Rectal smooth muscle tissue (tissue), 1 donor: ENCODE results near the gene PRG3.

Source experiments
- H3K27ac ChIP-seq: one replicate; pipeline ENCODE4 v1.7.0; 2013; ENCODE audit warnings: low read depth, low read length, inconsistent platforms
- H3K27me3 ChIP-seq: one replicate; pipeline ENCODE4 v1.7.0; 2013; ENCODE audit warnings: low read length; ENCODE audit not compliant: control insufficient read depth, insufficient read depth
- H3K36me3 ChIP-seq: one replicate; pipeline ENCODE4 v1.7.0; 2013; ENCODE audit warnings: low read length; ENCODE audit not compliant: control insufficient read depth, insufficient read depth
- H3K4me1 ChIP-seq: one replicate; pipeline ENCODE4 v1.7.0; 2013; ENCODE audit warnings: low read length; ENCODE audit not compliant: control insufficient read depth, insufficient read depth
- H3K4me3 ChIP-seq: one replicate; pipeline ENCODE4 v1.7.0; 2013; ENCODE audit warnings: low read length
- H3K9ac ChIP-seq: one replicate; pipeline ENCODE4 v1.7.0; 2013; ENCODE audit warnings: low read length

PRG3 gene

DNA sequence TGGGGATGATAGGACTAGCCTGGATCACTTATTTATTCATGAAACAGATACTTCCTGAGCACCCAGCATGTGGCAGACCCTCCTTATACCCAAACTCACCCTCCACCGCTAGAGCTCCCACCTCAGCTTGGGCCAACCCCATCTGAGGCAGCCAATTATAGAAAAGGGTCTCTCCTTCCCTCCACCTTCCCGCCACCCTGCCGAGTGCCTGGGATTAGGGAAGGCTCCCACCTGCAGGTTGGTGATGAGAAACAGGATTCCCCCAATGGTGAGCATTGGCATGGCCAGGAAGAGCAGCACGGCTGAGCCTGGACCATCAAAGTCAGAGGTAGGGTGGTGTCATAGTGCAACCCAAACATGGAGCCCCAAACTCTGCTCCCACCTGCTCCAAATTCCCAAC, 40.1 kb upstream of the PRG3 start:
- Histone ChIP-seq H3K27me3 (no peaks in the 10 kb centered on the region), H3K36me3 (peaks cover 11% of the 10 kb centered on the region), H3K4me1 (peaks cover 8% of the 10 kb centered on the region), H3K4me3 (no peak overlapping the region), H3K27ac (no peak overlapping the region), H3K9ac (no peak overlapping the region)

DNA sequence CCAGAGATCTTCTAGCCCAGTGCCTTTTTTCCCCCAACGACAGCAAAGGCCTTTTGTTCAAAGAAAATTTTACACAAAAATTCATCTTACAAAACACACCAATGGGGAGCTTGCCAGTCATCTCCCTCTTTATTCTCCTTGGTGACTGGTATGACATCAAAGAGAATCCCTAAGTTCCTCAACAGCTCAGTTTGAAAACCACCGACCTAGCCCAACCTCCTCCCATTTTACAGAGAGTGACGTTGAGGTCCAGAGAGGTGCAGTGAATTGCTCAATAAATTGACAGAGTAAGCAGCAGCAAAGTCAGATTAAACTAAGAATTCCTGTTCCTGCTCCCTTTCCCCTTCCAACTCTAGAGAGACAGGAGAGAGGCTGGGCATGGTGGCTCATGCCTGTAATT, 38.2 kb upstream of the PRG3 start:
- Histone ChIP-seq H3K4me1 (no peaks in the 10 kb centered on the region), H3K4me3 (no peak overlapping the region), H3K9ac (no peak overlapping the region), H3K27me3 (no peaks in the 10 kb centered on the region), H3K36me3 (peaks cover 23% of the 10 kb centered on the region), H3K27ac (no peak overlapping the region)

DNA sequence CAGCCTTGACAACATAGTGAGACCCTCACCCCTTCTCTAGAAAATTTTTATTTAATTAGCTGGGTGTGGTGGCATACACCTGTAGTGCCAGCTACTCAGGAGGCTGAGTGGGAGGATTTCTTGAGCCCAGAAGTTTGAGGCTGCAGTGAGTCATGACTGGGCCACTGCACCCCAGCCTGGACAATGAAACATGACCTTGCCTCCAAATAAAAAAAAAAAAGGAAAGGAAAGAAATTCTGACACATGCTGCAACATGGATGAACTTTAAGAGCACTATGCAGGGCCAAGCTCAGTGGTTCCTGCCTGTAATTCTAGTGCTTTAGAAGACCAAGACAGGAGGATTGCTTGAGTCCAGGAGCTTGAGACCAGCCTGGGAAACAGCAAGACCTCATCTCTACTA, 37.2 kb upstream of the PRG3 start:
- Histone ChIP-seq H3K36me3 (peaks cover 29% of the 10 kb centered on the region), H3K27ac (no peak overlapping the region), H3K4me1 (no peaks in the 10 kb centered on the region), H3K4me3 (no peak overlapping the region), H3K9ac (no peak overlapping the region), H3K27me3 (no peaks in the 10 kb centered on the region)

DNA sequence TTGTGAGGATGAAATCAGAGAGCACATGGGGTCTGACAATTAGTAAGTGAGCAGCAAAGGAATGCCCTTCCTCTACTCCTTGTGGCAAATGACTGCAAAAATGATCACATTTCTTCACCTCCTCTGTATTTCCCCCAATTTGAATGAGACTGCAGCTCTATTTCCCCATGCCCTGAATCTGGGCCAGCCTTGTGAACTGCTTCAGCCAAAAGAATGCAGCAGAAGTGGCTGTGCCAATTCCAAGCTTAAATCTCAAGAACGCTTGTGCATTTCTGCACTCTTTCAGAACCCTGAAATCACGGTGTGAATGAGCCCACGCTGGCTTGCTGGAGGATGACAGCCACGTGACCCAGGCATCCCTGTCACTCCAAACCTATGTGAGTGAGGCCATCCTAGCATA, 36.1 kb upstream of the PRG3 start:
- H3K27me3 ChIP-seq, result no peaks in the 10 kb centered on the region
- no peak overlapping the region for H3K27ac ChIP-seq
- H3K4me1 ChIP-seq, result no peaks in the 10 kb centered on the region
- H3K36me3 ChIP-seq, result peaks cover 29% of the 10 kb centered on the region
- H3K9ac ChIP-seq, result no peak overlapping the region
- no peak overlapping the region for H3K4me3 ChIP-seq

DNA sequence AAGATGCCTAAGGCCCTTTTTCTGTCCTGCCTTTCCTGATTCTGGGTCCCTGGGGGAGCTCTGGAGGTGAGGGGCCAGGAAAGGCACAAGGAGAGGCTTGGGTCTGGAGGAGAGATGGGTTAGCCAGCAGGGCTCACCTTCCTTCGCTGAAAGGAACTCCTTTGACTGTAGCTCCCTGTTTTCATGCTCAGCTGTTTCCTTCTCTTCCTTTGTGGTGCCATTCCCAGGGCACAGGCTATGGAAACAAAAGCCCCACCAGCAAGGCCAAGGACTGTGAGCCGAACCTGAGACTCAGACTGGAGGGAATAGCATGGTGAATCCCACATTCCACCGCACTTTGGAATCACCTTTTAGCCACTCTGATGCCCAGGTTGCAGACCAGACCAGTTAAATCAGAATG, 35.5 kb upstream of the PRG3 start:
- no peak overlapping the region for H3K4me3 ChIP-seq
- H3K27ac ChIP-seq, result no peak overlapping the region
- no peaks in the 10 kb centered on the region for H3K4me1 ChIP-seq
- no peaks in the 10 kb centered on the region for H3K27me3 ChIP-seq
- H3K36me3 ChIP-seq, result peaks cover 29% of the 10 kb centered on the region
- no peak overlapping the region for H3K9ac ChIP-seq

DNA sequence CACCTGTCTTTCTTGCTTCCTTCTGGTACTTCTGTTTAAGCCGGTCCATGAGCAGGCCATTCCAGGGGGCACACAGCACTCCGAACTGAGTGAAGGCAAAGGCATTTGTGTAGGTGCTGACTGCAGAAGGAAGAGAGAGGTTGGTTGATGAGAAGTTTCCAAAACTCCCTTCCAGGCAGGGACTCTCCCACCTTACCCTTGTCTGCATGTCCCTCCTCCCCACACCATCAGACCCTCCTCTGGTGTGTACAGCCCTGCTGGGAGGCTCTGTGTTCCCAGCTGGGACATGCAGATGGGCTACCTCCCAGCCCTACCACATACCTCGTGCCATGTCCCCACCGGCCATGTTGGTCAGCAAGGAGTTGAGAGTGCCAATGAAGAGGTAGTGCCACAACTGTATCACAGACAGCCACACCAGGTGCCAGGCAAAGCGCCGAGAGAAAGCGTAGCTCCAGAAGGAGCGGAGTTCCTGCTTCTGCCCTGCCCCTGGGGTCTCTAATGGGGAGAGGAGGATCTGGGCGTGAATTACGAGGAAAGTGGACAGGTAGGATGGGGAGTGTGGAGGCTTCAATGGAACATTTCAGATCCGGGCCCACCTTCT, 33.8 kb upstream of the PRG3 start:
- Histone ChIP-seq H3K36me3 (peaks cover 29% of the 10 kb centered on the region), H3K27me3 (no peaks in the 10 kb centered on the region), H3K27ac (no peak overlapping the region), H3K4me3 (no peak overlapping the region), H3K9ac (no peak overlapping the region), H3K4me1 (no peaks in the 10 kb centered on the region)

DNA sequence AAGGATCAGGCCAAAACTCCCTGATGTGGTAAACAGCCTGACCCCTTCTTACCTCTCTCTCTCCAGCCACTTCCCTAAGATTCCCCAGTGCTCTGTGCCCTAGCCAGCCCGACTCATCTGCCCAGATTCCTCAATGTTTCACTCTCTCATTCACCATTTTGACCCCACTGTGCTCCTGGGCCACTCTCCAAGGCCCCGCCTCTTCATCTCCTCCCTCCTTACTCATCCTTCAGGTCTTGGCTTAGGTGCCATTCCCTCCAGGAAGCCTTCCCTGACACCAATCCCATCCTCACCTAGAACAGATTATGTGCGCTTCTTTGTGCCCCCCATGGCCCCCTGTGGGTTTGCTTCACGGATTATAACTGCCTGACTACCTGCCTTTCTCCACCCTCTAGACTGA, 32.7 kb upstream of the PRG3 start:
- Histone ChIP-seq H3K4me3 (no peak overlapping the region), H3K27ac (no peak overlapping the region), H3K27me3 (no peaks in the 10 kb centered on the region), H3K36me3 (peaks cover 29% of the 10 kb centered on the region), H3K9ac (no peak overlapping the region), H3K4me1 (no peaks in the 10 kb centered on the region)

DNA sequence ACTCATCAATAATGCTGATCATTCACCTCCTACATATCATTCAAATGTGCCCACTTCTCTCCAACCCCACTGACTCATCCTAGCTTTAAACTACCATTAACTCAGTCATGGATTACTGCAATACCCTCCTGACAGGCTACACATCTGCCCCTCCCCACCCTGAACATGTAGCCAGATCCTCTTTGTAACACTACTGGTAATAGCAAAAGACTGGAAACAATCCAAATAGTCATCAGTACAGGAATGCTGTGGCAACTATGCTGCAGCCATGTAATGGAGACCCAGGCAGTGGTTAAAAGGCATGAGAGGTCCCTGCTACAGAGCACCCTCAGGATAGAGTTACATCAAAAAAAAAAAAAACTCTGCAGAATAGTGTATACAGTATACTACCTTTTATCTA, 29.3 kb upstream of the PRG3 start:
- H3K36me3 ChIP-seq, result peaks cover 23% of the 10 kb centered on the region
- H3K4me1 ChIP-seq, result no peaks in the 10 kb centered on the region
- H3K9ac ChIP-seq, result no peak overlapping the region
- H3K4me3 ChIP-seq, result no peak overlapping the region
- no peak overlapping the region for H3K27ac ChIP-seq
- no peaks in the 10 kb centered on the region for H3K27me3 ChIP-seq

DNA sequence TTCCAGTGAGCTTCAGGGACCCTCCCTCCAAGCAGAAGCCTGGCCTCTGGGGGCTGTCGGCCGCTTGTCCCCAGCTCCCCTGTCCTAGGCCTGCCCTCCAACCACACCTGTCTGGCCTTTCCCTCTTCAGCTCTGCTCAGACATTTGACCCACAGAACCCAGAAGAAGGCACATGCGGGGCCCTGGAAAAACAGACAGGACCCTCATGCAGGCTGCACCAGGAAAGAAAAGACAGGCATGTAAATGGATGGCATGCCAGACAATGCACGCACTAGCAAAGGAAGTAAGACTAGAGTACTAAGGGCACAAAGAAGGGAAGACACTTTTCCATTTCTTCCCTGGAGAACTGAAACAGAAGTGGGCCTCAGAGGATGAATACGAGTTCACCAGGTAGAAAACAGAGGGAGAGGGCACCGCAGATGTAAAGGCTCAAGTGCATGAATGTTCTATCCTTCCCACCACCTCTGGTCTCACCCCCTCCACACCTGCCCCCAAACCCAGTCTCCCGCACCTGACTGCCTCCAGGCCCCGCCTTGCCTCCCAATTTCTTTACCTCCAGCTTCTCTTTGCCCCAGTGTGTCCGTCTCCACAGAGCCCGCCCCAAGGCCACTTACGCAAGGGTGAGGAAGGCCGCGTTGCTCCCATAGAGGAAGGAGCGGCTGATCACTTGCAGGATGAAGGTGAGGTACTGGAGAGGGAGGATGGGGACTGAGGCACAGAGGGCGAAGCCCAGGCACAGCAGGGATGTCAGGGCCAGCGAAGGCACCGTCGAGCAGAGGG, 28.6 kb upstream of the PRG3 start:
- Histone ChIP-seq H3K27ac (no peak overlapping the region), H3K36me3 (peaks cover 15% of the 10 kb centered on the region), H3K4me1 (no peaks in the 10 kb centered on the region), H3K9ac (no peak overlapping the region), H3K4me3 (no peak overlapping the region), H3K27me3 (no peaks in the 10 kb centered on the region)

DNA sequence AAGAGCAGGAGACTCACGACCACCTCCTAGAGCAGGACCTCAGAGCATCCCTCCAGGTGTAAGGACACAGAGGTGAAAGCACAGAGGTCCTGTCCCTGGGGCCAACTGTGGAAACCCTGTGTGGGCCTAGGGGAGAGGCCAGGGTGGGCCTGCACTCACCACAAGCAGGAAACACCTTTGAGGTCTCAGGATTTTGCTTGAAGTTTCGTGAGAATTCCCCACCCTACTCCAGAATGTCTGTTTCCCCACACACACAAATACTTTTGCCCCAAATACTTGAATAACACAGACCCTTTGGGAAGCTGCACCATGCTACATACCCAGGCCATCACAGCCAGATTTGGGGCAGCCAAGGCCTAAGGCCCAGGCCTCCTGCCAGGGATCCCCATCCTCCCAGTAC, 27.8 kb upstream of the PRG3 start:
- Histone ChIP-seq H3K27me3 (no peaks in the 10 kb centered on the region), H3K9ac (no peak overlapping the region), H3K36me3 (peaks cover 12% of the 10 kb centered on the region), H3K27ac (no peak overlapping the region), H3K4me1 (no peaks in the 10 kb centered on the region), H3K4me3 (no peak overlapping the region)

DNA sequence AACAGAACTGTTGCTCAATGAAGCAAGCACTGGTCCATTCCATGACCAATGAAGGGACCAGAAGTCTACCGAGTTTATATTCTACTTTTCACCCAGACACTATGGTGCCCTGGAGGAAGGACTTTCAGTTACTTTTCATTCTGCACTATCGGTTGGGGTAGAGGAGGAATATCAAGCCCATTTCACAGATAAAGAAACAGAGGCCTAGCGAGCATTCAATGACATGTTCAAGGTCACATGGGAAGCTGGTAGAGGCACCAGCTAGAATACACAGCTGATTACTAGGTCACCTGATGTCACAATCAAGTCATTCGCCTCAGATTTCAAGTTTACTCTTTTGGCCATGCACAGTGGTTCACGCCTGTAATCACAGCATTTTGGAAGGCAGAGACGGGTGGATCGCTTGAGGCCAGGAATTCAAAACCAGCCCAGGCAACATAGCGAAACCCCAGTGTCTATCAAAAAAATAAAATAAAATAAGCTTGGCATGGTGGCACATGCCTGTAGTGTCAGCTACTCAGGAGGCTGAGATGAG, 27.1 kb upstream of the PRG3 start:
- no peak overlapping the region for H3K4me3 ChIP-seq
- peaks cover 8% of the 10 kb centered on the region for H3K36me3 ChIP-seq
- H3K27me3 ChIP-seq, result no peaks in the 10 kb centered on the region
- no peaks in the 10 kb centered on the region for H3K4me1 ChIP-seq
- no peak overlapping the region for H3K27ac ChIP-seq
- H3K9ac ChIP-seq, result no peak overlapping the region

DNA sequence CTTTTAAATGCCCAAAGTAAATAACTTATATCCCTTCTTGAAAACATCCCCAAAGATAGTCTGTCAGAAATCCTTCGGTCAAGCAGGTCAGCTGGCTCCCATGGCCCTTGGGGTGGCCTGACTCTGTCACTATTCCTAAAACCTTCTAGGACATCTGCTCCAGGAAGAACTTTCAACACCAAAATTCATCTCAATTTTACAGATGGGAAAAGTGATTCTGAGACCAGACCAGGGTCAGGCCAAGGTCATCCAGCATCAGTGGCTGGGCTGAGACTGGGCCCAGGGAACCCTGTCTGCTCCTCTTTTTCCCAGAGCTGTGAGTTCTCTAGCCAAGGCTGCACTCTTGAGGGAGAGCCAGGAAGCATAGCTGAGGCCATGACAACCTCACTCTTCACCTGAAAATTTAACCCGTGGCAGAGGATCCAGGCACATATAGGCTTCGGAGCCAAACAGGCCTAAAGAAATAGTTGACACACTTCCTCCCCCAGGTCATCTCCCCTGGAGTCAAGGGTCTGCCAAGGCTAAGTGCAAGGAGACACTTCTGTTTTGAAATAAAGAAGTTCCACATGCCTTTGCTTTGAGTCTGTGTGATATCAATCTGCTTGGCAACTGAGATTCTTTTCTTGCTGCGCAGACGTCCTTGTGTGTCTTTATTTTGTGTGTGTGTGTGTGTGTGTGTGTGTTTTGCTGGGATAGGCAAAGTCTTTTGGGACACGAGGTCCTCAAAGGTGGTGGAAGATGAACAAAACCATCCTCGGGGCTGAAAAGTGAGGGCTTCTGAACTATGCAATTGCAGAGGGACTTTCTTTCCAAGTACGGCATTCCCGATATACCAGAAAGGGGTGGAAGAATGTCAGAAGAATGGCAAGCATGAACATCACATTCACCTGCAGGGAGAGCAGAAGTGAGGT, 26.3 kb upstream of the PRG3 start:
- H3K4me3 ChIP-seq, result no peak overlapping the region
- no peak overlapping the region for H3K27ac ChIP-seq
- no peak overlapping the region for H3K9ac ChIP-seq
- H3K4me1 ChIP-seq, result no peaks in the 10 kb centered on the region
- no peaks in the 10 kb centered on the region for H3K27me3 ChIP-seq
- H3K36me3 ChIP-seq, result peaks cover 8% of the 10 kb centered on the region
